H1 (cell line): Measurements from ENCODE around the gene GNAL. TPM values are rescaled to one million over a fixed set of nuclear protein-coding genes. Genes with fewer than 3 reads are reported as not detected.

Source experiments
- EGR1 ChIP-seq: IDR thresholded peaks from 2 replicates; pipeline ENCODE4 v1.6.1; 2011; ENCODE audit warnings: low read depth, low read length, borderline replicate concordance
- TAF7 ChIP-seq: optimal IDR thresholded peaks from 2 replicates; pipeline ENCODE3; 2011; ENCODE audit warnings: low read depth, mild to moderate bottlenecking, inconsistent platforms, low read length, moderate library complexity, borderline replicate concordance
- polyA plus RNA-seq, 7 experiments: library from polyadenylated mRNA; depleted of rRNA in 3 of 7; stranded (reverse) in 5 of 7; unstranded in 2 of 7; fragments of >200 nt in 5 of 7; fragments of 200-250 nt in 2 of 7; gene quantifications; 1 replicate in 5 of 7; 2 replicates in 1 of 7; 4 replicates in 1 of 7; pipeline versions ENCODE4 v1.2.1 to v1.2.3, GENCODE V29; 2011 to 2013; ENCODE audit warnings: missing spikeins in 2 of 7, mixed read lengths in 2 of 7
- total RNA-seq: library from RNA; stranded (reverse); fragmentation: NEBNext Ultra II Directional; extraction: Animal tissue kit (Norgen Biotek cat#: 25700); gene quantifications from 2 replicates; pipeline ENCODE4 v1.2.1, GENCODE V29; 2021

GNAL gene
- total and polyA plus RNA-seq, 2 of the 8 experiments (the other 6 are each of a cell fraction or from before 2014, with no cell fraction given), result 13.2 to 18.3 TPM

- no peak for TF ChIP-seq TAF7
- no peak for TF ChIP-seq EGR1
- TF ChIP-seq, all 59 proteins: peak for 0
Measured at GRCh38 chr18:11729556-11729955, 40.5 kb downstream of the GNAL start (continued).
